Hepatocyte (in vitro differentiated cells): ENCODE data around the gene KCNK15. TPM values are rescaled to one million over a fixed set of nuclear protein-coding genes. Genes with fewer than 3 reads are reported as not detected.

Experiments
- DNase-seq: peaks from one replicate; pipeline ENCODE4 v3.0.0-alpha.2; 2016; ENCODE audit warnings: low spot score
- H2AFZ ChIP-seq: fragments of 200-600 bp; sonication (generic); 2 replicates; pipeline ENCODE4 v1.6.0; 2016; ENCODE audit warnings: antibody characterized with exemption, mild to moderate bottlenecking
- H3K27ac ChIP-seq: fragments of 200-600 bp; sonication (generic); 2 replicates; pipeline ENCODE4 v1.5.1; 2016; ENCODE audit warnings: mild to moderate bottlenecking
- H3K27me3 ChIP-seq: fragments of 200-600 bp; sonication (generic); 2 replicates; pipeline ENCODE4 v1.6.1; 2016
- H3K36me3 ChIP-seq: fragments of 200-600 bp; sonication (generic); replicated peaks from 2 replicates; pipeline ENCODE4 v1.5.1; 2016; ENCODE audit warnings: low read depth; ENCODE audit not compliant: insufficient read depth
- H3K4me1 ChIP-seq: fragments of 200-600 bp; sonication (generic); 2 replicates; pipeline ENCODE4 v1.5.1; 2016; ENCODE audit warnings: mild to moderate bottlenecking, moderate library complexity; ENCODE audit not compliant: insufficient read depth
- H3K4me2 ChIP-seq: fragments of 200-600 bp; sonication (generic); 2 replicates; pipeline ENCODE4 v1.6.0; 2016
- H3K4me3 ChIP-seq: fragments of 200-600 bp; sonication (generic); 2 replicates; pipeline ENCODE4 v1.5.1; 2016; ENCODE audit warnings: mild to moderate bottlenecking
- H3K79me2 ChIP-seq: fragments of 200-600 bp; sonication (generic); 2 replicates; pipeline ENCODE4 v1.6.0; 2017; ENCODE audit warnings: mild to moderate bottlenecking
- H3K9me2 ChIP-seq: fragments of 200-600 bp; sonication (generic); replicated peaks from 2 replicates; pipeline ENCODE4 v1.6.0; 2017; ENCODE audit warnings: mild to moderate bottlenecking; ENCODE audit not compliant: insufficient read depth
- H3K9me3 ChIP-seq: fragments of 200-600 bp; sonication (generic); 2 replicates; pipeline ENCODE4 v1.5.1; 2016; ENCODE audit warnings: low read depth, mild to moderate bottlenecking
- H4K20me1 ChIP-seq: fragments of 200-600 bp; sonication (generic); 2 replicates; pipeline ENCODE4 v1.6.0; 2016; ENCODE audit warnings: mild to moderate bottlenecking; ENCODE audit not compliant: insufficient read depth, poor library complexity, severe bottlenecking
- EZH2 ChIP-seq: fragments of 200-600 bp; sonication (generic); IDR thresholded peaks from 2 replicates; pipeline ENCODE4 v1.6.1; 2016; ENCODE audit warnings: antibody characterized with exemption, mild to moderate bottlenecking, borderline replicate concordance
- EZH2phosphoT487 ChIP-seq: fragments of 200-600 bp; sonication (generic); IDR thresholded peaks from one replicate; pipeline ENCODE4 v1.6.1; 2018; ENCODE audit warnings: antibody characterized with exemption, mild to moderate bottlenecking, low read depth, moderate library complexity; ENCODE audit not compliant: unreplicated experiment, severe bottlenecking
- WGBS: methylation state at CpG from one replicate; pipeline ENCODE4 v1.1.6; 2016; ENCODE audit warnings: low lambda C conversion rate; ENCODE audit errors: missing lambda C conversion rate; 5-methylcytosine and 5-hydroxymethylcytosine counted together
- polyA plus RNA-seq: library from polyadenylated mRNA; unstranded; fragments of >200 nt; fragmentation: Nextera tagmentation; extraction: Ambion mirVana; gene quantifications from 2 replicates; pipeline ENCODE4 v1.2.1, GENCODE V29; 2016
- total RNA-seq: library from RNA; depleted of rRNA; stranded (reverse); fragments of >200 nt; gene quantifications from 2 replicates; pipeline ENCODE4 v1.2.3, GENCODE V29; 2014
- TF ChIP-seq, protein P1 (sequence below): fragments of 200-600 bp; sonication (generic); IDR thresholded peaks from 2 replicates; pipeline ENCODE4 v1.5.1; 2016; ENCODE audit warnings: antibody characterized with exemption, mild to moderate bottlenecking; ENCODE audit not compliant: poor library complexity

KCNK15 gene
- total and polyA plus RNA-seq, 2 experiments from 2014 or later = 1.7 to 4.3 TPM

DNA sequence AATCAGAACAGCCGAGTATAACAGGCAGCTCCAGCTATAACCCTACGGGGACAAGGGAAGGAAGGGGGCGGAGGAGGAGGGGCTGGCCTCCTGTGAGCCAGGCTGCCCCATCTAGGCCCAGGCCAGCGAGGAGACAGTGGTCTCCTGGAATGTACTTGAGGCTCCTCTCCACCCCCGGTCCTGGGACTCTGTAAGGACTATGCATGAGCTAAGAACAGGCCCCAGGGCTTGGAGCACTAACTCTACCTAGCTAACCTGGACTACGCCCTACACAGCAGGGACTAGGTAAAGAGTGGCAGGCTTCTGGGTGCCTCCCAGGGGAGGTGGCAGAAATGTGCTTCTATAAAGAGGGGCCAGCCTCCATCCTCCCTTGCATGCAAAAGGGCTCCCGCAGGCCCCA, 8.9 kb downstream of the KCNK15 start:
- H2AFZ ChIP-seq = no peak overlapping the region
- H3K4me1 ChIP-seq = no peaks in the 10 kb centered on the region
- no peaks in the 10 kb centered on the region for H3K79me2 ChIP-seq
- no peak overlapping the region for H3K4me2 ChIP-seq
- no peaks in the 10 kb centered on the region for H3K9me2 ChIP-seq
- WGBS = 70% methylated on average over 7 of the region's 7 CpGs
- H3K36me3 ChIP-seq = no peaks in the 10 kb centered on the region
- DNase-seq = no peak
- no peak for TF ChIP-seq EZH2
- TF ChIP-seq EZH2phosphoT487 = no peak
- TF ChIP-seq, protein P1, sequence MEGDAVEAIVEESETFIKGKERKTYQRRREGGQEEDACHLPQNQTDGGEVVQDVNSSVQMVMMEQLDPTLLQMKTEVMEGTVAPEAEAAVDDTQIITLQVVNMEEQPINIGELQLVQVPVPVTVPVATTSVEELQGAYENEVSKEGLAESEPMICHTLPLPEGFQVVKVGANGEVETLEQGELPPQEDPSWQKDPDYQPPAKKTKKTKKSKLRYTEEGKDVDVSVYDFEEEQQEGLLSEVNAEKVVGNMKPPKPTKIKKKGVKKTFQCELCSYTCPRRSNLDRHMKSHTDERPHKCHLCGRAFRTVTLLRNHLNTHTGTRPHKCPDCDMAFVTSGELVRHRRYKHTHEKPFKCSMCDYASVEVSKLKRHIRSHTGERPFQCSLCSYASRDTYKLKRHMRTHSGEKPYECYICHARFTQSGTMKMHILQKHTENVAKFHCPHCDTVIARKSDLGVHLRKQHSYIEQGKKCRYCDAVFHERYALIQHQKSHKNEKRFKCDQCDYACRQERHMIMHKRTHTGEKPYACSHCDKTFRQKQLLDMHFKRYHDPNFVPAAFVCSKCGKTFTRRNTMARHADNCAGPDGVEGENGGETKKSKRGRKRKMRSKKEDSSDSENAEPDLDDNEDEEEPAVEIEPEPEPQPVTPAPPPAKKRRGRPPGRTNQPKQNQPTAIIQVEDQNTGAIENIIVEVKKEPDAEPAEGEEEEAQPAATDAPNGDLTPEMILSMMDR = no peak
- no peaks in the 10 kb centered on the region for H4K20me1 ChIP-seq
- H3K27me3 ChIP-seq = no peaks in the 10 kb centered on the region
- no peak overlapping the region for H3K27ac ChIP-seq
- H3K9me3 ChIP-seq = no peaks in the 10 kb centered on the region
- H3K4me3 ChIP-seq = no peak overlapping the region

DNA sequence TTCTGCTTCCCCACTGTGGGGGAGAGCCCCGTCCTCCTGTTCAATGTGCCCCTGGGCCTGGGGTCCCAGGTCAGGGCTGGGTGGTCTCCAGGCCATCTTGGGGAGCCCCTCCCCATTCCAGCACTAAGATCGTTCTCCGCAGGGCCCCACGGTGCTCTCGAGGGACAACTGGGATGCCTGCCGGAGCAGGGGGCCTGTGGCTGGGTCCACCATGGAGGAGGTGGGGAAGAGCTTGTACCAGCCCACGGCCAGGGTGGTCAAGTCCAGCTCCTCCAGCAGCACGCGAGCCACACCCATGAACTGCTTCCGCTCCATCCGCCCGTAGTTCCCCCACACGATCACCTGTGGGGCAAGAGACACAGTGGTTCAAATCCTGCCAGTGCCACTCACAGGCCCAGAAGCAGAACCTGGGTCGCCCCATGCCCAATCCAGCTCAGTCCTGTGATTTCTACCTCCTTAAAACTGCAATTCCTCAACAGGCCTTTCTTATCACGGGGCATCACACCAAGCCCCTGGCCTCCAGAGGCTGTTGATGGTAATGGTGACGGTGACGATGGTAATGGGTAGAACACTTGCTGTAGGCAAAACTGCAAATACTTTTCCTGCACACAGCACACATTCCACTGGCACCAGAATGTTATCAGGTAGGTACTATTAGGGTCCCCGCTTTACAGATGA, 10.5 kb downstream of the KCNK15 start:
- Histone ChIP-seq H3K27ac (no peak overlapping the region), H3K36me3 (no peaks in the 10 kb centered on the region), H4K20me1 (no peaks in the 10 kb centered on the region), H3K4me3 (no peak overlapping the region), H3K27me3 (no peaks in the 10 kb centered on the region), H3K9me3 (no peaks in the 10 kb centered on the region), H3K4me1 (no peaks in the 10 kb centered on the region), H3K9me2 (no peaks in the 10 kb centered on the region), H3K4me2 (no peak overlapping the region), H2AFZ (no peak overlapping the region), H3K79me2 (no peaks in the 10 kb centered on the region)
- no peak for DNase-seq
- TF ChIP-seq EZH2 (no peak), EZH2phosphoT487 (no peak)
- TF ChIP-seq, protein P1 = no peak
- WGBS = 91% methylated on average over 18 of the region's 18 CpGs

DNA sequence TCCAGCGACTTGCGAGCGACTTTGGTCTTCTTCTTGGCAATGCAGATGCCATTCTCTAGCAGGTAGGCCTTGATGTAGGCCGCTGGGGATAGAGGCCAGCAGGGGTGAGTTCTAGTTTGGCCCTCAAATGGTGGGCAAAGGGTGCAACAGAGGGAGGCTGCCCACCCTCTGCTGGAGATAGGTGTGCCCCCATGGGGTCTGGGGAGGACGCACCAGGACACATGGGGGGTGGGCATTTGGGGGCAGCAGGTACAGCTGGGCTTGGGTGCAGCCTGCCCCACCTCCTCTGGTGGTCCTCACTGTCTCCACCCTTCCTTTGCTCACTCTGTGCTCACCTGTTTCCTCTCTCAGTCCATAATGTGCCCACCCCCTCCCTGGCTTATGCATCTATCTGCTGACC, 11.3 kb downstream of the KCNK15 start:
- H3K36me3 ChIP-seq = no peaks in the 10 kb centered on the region
- no peak overlapping the region for H3K4me3 ChIP-seq
- H3K79me2 ChIP-seq = no peaks in the 10 kb centered on the region
- no peaks in the 10 kb centered on the region for H3K27me3 ChIP-seq
- no peaks in the 10 kb centered on the region for H4K20me1 ChIP-seq
- H3K9me3 ChIP-seq = no peaks in the 10 kb centered on the region
- no peak overlapping the region for H3K27ac ChIP-seq
- no peak overlapping the region for H2AFZ ChIP-seq
- no peak for DNase-seq
- WGBS = 93% methylated on average over 5 of the region's 5 CpGs
- no peaks in the 10 kb centered on the region for H3K9me2 ChIP-seq
- H3K4me2 ChIP-seq = no peak overlapping the region
- no peaks in the 10 kb centered on the region for H3K4me1 ChIP-seq
- TF ChIP-seq EZH2phosphoT487 (no peak), EZH2 (no peak)
- TF ChIP-seq, protein P1 = no peak
